T-helper 1 cell (primary cell): ENCODE results near the gene PTPRK.

Source experiments
- DNase-seq, 5 donors: peaks; one replicate each; pipeline ENCODE4 v3.0.0-alpha.2; 2012 to 2020
- total RNA-seq, 4 donors: gene quantifications; one replicate each; lab custom pipeline; 2026; lab: John Stamatoyannopoulos, UW

PTPRK gene
- 0.54 to 1.5 (median 0.60) reads per million in 4 donors for total RNA-seq

DNA sequence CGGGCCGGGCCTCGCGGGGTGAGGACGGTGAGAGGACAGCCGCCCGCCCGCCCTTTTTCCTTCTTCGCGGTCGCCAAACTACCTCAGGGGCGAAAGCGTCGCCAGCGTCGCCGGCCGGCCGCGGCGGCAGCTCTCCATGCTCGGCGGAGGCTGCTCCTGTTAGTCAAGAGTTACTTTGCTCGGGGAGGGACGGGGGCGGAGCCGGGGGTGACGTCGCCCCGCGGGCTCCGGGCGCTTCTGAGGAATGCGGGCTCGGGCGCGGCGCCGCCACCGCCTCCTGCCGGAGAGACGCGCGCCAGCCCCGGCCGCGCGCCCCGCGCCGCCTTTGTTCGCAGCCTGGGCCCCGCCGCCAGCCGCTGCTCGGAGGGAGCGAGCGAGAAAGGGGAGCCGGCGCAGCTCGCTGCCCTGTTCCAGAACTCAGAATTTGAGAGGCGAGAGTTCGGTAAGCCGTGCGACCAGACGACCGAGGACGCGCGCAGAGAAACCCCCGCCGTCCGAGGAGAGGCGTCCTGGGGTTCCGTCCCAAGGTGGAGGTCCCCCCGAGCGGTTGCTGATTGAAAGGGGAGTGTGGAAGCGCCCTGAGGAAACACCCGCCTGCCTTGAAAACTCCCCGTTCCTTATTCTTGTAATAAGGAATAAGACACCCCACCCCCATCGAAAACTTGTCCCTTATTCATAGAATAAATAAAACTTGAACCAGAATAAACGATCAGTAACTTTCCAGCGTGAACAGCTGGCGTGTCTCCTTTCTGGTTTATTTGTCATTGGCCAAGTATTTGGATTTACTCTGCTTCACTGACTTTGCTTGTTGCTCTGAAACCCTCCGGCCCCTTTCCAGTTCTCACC lies at the start of gene PTPRK:
TSS of gene PTPRK (minus strand) at position 164 of the 846 bp plus-strand sequence. CDS start 241 bp downstream, outside the sequence.
- DNase-seq, result peak; percentile 61 to 88 (median 76)

DNA sequence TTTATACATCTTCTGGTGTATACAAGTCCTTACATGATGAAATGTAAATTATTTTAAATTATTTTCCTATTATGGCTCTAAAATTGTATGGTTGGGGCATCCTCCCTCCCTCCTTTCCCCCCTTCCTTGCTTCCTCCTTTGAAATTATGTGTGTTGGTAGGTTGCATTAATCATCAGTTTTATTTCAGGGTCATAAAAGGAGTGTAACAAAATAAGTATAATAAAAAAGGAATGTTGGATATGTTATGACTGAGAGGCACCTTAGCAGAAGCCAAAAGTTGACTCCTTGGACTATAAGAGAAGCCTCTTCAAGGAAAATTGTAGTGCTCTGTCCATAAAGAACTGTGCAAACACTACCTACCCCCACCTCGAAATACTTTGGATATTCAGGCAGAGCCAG lies 46.6 kb upstream of the PTPRK start:
- no peak for DNase-seq

DNA sequence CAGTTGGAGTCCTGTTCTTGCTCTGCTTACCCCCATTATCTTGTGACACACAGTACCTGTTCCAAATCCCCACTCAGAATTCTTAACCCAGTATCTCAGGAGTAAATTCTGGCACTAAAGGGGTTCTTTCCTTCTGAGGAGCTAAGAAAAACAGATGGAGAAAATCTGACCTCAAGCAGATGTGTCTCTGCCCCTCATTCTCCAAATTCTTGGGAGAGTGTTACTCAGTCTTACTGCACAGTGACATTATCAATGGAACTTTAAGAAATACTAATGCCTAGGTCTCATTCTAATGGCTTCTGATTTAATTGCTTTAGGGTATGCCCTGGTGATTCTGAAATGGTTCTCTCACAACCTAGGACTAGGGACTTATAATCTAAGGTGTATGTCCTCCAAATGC lies 40.6 kb upstream of the PTPRK start:
- no peak for DNase-seq

DNA sequence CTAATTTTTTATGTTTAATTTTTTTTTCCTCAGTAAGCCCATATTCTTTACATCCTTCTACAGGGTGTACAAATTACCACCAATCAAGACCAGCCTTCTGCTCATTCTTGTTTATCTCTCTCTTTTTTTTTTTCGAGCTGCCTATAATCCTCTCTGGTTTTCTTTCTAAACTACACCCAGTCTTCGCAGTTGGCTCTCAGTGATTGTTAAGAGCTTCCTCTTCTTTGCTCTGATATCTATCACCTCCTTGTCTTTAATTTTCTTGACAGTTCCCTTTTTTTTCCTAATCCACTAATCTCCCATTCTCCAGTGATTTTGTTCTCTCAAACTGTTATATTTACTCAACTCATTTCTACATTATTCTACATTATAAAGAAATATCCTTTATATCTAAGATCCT lies 38.5 kb upstream of the PTPRK start:
- no peak for DNase-seq

DNA sequence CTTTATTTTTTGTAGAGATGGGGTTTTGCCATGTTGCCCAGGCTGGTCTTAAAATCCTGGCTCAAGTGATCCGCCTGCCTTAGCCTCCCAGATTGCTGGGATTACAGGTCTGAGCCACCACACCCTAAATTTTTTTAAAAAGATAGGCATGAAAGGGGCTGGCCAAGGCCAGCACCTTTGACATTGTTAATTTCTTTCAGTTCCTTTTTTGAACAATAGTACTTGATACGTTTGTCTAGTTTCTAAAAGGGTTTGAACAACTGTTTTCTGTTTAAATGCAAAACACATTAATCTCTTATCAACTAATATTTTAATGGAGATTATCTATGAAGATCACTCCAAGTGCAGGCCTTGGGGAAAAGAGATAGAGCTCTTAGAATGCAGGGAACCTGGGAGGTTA lies 37.6 kb upstream of the PTPRK start:
- no peak for DNase-seq

DNA sequence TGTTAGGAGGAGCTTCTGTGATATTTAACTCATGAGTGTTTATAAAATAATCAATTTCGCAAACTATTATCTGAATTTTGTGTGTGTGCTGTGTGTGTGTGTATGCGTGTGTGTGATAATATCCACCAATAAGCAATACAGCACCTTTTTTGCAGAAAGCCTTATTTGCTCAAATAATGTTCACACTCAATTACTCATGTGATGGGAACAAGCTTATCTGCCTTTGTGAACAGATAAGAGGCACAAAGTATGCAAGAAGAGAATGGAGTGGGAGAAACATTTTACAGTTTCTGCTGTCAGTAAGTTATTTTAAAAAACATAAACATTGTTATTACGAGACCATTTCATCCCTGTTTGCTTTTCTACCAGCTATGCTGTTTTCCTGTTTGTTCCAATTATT lies 36.7 kb upstream of the PTPRK start:
- no peak for DNase-seq

DNA sequence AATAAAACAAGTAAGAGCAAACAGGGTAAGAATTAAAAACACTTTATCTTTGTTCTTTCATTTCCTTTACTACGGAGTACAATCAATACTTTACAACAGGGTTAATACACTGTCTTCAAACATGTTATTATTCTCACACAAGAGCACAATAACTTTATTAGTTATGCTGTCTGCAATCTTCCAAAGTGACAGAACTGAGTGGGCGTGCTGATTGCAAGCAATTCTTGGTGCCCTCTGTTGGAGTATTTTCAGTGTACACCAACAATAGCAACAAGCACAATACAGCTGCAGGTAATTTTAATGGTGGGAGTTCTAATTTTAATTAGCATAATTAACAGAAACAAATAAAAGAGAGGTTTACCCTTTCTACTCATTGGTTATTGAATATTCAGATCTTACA lies 33.9 kb upstream of the PTPRK start:
- no peak for DNase-seq

DNA sequence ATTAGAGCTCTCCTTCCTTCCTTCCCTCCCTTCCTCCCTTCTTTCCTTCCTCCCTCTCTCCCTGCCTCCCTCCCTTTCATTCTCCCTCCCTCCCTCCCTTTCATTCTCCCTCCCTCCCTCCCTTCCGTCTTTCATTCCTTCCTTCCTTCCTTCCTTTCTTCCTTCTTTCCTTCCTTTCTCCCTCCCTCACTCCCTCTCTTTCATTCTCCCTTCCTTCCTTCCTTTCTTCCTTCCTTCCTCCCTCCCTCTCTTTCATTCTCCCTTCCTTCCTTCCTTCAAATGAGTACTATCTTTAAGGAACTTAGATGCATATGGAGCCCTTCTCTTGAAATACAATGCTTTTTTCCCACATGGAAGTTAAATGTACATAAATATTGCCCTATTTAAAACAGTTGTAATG lies 20.9 kb upstream of the PTPRK start:
- DNase-seq, result no peak

DNA sequence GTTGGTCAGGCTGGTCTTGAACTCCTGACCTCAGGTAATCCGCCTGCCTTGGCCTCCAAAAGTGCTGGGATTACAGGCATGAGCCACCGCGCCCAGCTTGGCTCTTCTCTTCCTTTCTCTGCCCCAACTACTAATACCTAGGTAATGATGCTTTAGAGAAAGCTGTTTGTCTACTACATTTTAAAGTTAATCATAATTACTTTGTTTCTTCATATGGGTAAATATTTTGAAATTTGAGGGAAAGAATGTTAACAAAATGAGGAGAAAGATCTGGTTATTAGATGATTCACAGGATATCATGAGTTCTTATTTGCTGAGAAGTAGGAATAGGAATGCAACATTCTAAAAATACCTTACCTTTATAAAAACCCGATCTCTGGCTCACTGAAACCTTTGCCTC lies 18.4 kb upstream of the PTPRK start:
- no peak for DNase-seq

DNA sequence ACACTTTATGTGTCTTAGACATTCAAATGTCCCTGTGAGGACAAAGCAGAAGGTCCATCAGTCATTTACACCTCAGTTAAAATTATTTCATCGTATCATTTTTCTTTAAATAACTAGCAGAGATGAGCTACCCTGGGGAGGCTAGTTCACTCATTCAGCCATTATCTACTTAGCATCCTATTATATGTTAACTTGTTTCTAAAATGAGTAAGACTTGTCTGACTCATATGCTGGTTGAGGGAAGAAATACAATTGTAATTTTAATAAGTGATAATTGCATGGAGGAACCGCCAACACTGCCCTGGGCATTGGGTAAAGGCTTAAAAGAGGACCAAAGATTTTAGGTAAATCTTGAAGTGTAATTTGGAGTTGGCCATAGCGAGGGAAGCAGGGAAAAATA lies 12.4 kb upstream of the PTPRK start:
- DNase-seq, result no peak

DNA sequence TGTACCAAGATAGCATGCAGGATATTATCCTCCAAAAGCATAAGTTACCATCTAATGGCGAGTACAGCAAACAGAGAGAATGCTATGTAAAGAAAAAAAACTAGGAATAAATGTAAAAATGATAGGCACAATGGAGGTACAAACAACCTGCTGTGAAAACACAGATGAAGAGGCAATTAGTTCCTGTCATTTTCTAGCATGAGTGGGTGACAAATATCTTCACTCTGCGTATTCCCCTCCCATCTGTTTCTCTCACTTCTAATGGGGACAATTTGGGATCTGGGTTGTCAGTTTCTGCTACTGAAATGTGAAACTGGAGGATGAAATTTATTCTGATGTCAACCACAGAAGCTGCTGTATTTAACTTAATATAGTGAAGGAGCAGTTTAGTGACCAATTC lies 11.7 kb upstream of the PTPRK start:
- DNase-seq, result no peak

DNA sequence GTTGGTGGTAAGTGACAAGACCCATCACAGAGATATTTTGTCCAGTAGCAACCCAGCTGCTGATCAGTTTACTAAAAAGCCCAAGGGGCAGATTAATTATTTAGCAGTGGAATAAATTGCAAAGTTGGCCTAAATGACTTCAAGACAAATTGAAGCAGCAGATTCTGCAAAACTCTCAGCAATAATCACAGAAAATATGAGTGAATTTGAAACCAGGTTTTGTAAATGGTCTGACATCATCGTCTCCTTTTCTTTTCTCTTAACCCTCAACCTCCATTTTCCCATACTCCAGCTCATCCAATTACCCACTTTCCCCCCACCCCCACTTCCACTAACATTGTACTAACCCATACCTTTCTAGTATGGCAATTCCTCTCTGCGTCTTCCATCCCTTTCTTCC lies 11.3 kb upstream of the PTPRK start:
- no peak for DNase-seq

DNA sequence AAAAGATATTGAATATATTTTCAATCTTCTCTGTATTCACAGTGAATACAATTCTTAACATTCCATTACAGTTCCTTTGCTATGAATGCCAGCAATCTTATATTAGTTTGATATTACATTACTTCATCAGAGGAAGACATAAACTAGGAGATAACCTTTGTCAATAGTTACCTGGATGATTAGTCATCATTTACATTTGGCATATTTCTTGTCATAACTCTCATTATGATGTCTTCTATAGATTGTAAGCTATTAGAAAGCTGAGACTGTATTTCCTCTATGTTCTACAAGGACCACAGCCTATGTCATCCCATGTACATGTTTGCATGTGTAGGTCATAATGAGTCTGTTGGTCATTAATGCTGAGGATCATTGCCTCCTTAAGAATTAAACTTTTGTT lies 7.8 kb upstream of the PTPRK start:
- DNase-seq, result no peak

DNA sequence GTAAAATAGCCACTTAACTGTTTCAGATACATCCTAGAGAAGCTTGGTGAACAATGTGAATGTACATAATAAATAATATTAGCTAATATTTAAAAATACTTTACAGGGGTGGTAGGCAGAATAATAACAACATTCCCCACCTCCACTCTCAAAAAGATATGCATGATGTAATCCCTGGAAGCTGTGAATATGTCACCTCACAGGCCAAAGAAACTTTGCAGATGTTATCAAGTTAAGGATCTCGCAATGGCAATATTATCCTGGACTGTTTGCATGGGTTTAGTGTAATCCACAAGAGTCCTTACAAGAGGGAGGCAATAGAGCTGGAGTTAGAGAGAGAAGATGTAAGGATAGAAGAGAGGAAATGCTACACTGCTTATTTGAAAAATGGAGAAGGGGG lies 7.0 kb upstream of the PTPRK start:
- DNase-seq, result no peak

DNA sequence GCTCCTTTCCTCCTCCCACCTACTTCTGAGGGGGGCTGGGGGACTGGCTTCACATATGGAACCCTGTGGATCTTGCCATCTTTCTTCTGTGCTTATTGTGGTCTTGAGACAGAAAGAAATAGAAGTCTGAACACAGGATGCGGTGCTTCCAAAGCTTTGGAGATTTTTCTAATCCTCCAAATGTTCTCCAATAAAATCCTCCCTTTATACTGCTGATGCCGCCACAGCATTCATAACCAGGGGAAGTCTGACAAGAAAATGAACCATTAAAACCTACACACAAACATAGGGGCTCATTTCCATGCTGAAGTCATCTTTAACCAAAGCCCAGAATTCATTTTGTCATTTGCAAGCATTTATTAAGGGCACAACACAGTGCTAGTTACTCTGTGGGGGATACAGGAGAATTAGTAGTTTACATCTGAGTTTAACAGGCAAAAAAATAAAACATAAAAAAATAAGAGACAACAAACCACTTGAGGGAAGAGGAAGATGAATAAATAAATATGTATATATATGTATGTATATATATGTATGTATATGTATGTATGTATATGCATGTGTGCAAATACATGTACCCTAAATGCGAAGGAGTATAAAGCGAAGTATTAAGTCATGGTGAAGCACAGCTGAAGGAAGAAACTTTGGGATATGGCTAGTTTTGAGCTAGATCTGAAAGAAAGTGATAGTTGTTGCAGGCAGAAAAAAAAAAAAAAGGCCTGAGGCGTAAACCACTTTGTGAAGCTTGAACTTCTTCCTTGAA lies 5.9 kb upstream of the PTPRK start:
- DNase-seq, result no peak

DNA sequence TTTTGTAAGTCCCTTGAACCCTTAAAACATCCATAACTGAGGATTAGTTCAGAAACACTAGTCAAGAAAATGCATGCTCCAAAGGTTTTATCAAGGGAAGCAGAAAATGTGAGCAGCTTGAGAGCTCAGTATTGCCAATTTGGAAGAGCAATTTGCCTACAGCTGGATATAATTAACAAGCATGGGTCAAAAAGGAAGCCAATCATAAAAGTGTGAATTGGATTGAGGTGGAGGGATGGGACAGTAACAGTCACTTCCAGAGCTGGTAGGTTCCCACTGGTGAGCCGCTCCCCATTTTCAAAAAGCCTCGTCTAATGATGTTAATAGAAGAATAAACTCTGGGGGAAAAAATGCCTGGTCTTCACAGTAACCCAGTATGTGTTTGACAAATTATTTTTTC lies 5.0 kb upstream of the PTPRK start:
- DNase-seq, result no peak

DNA sequence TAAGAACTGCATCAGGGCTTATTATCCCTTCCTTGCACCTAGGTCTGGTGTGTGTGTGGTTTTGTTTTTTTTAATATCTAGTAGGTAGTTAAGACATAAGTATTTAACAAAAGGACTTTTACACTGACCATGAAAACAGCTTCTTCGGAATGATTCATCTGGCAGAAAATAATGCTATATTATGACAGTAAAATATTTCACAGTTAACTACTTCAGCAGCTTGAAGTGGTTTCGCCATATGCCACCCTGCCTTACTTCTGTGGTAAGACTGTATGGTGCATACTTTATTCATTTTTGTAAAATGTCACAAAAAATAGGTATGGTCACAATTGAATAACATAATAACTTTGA lies 858 bp upstream of the PTPRK start:
- DNase-seq, result no peak

DNA sequence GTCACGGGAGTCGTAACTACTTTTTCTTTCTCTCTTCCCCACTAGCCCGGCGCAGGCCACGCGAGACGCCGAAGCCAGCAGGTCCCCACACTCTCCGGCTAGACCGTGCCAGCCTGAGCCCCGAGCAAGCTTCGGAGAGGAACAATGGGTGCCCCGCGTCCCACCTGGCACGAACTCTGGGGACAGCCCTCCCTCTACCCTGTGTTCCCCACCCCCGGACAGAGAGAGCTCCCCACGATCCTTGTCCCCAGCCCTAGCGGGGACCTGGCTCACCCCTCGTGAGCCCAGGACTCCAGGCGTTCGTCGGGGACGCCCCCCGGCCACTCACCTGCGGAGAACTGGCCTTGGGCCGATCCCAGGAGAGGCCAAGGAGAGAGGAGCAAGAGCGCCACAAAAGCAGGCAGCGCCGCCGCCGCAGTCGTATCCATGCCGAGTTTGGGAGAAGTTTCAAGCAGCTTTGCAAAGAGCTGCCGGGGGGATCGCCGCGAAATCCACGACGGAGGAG lies 416 bp downstream of the PTPRK start:
- DNase-seq, result peak in 4 of 5 donors; percentile 18 to 41 (median 22)

DNA sequence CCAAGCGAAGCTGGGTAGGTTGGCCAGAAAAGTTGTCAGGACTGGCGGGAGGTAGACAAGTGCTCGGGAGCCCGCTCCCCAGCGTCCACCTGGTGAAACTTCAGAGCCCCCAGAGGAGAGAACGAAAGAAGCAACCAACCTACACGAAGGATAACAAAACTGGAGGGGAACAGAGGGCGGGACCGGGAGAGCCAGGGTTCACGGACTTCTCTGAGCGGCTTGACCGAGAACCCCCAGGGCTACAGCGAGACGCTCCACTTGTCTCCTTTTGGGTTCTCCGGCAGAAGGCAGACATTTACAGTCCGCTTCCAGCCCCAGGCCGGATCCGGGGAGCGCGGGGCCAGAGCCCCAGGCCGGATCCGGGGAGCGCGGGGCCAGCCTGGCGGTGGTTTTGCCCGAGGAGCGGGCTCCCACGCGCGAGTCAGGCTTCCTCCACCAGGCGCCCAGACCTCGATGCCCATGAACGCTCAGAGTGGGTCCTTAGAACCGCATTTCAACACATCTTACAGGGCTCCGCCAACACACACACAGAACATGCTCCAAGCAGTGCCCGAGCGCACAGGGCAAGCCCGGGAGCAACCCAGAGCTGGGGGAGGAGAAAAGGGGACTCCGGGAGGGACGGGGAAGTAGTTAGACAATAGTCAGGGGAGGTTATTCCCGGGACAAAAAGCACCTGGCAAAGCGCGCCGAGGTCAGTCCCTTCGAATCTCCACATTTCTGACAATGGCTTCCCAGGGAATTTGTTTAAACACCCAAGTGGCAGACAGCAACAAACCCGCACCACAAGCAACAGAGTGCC lies 1.1 kb downstream of the PTPRK start:
- DNase-seq, result peak in 3 of 5 donors; percentile 4 to 24 (median 12)

DNA sequence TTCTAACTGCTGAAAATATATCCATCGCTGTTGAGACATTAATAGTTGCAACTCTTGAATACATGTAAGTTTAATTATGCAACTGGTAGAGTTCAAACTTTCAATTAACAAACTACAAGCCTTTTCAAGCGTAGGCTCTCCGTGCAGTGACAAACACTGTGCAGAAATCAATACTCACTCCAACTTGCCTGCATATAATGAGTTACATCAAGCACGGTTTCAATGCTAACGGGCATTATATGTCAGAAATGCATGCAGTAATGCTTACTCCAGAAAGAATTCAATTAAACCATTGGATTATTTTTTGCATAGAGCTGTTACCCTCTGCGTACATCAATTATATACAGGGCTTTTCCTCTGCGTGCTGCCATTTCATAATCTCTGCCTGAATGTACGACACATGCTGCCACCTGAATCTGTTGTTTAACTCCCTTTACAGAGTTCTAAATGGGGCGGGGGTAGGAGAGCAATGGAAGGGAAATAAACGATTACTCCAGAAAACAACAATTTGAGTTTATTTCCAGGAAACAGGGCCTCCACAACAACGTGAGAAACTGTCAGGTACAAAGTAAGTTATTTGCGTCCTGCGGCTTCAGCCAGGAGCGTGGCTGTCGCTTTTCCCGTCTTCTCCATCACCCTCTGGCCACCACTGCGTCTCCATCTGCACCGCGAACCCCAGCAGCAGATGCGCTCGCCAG lies 1.8 kb downstream of the PTPRK start:
- no peak for DNase-seq

DNA sequence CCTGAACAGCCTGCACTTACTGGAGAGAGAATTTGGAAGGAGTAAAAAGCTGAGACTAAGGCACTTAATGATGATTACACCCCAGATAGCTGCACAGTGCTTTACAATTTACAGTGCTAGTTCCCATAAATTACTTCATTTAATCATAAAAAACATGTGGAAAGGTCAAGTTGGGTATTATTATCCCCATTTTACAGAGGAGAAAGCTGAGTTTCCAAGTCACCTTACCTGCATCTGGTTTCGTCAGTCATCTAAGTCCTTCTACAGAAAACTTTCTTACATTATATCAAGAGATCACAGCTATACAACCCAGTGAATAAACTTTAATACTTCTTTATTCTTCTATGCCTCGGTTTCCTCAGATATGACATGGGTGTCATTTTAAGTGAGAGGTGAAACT lies 3.3 kb downstream of the PTPRK start:
- no peak for DNase-seq

DNA sequence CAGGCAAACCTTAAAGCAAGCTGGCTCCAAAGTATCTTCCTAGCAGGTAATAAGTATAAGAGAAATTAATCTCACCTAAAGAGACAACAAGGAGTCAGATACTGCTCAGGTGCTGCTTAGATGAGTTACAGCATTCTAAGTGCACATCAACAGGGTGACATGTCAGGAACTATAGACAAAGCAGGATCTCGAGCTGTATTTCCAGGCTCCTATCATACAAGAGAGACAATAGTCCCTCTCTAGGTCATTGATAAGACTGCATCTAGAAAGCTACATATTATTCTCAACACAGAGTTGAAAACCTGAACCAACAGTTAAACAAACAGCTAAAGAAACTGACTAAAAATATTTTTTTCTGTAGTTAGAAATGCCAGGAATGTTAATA lies 3.9 kb downstream of the PTPRK start:
- no peak for DNase-seq
